ENCODE results near the gene CDKN2B-AS1.

Gene CDKN2B-AS1

GRCh38 chr9:22148528-22148875 is 153.9 kb downstream of the CDKN2B-AS1 start:
- Histone ChIP-seq H3K9ac (ENCODE audit: low read length) (no peak overlapping the region), H2AFZ (ENCODE audit: low read depth, low read length) (no peak overlapping the region), H3K4me1 (ENCODE audit: low read length) (no peaks in the 10 kb centered on the region), H3K4me3 (ENCODE audit: low read length) (no peak overlapping the region), H4K20me1 (ENCODE audit: insufficient read depth, low read length) (no peaks in the 10 kb centered on the region), H3K9me3 (ENCODE audit: insufficient read depth, low read length) (no peaks in the 10 kb centered on the region), H3K79me2 (ENCODE audit: low read length) (no peaks in the 10 kb centered on the region), H3K27ac (ENCODE audit: low read length) (no peak overlapping the region), H3K4me2 (ENCODE audit: low read length) (no peak overlapping the region), H3K36me3 (replicated peaks; ENCODE audit: low read depth, low read length) (no peaks in the 10 kb centered on the region), H3K27me3 (ENCODE audit: low read depth, low read length) (no peaks in the 10 kb centered on the region)
- TF ChIP-seq EZH2phosphoT487 (IDR thresholded peaks at IDR 0.05; ENCODE audit: low read depth) = no peak
- TF ChIP-seq, protein P1, sequence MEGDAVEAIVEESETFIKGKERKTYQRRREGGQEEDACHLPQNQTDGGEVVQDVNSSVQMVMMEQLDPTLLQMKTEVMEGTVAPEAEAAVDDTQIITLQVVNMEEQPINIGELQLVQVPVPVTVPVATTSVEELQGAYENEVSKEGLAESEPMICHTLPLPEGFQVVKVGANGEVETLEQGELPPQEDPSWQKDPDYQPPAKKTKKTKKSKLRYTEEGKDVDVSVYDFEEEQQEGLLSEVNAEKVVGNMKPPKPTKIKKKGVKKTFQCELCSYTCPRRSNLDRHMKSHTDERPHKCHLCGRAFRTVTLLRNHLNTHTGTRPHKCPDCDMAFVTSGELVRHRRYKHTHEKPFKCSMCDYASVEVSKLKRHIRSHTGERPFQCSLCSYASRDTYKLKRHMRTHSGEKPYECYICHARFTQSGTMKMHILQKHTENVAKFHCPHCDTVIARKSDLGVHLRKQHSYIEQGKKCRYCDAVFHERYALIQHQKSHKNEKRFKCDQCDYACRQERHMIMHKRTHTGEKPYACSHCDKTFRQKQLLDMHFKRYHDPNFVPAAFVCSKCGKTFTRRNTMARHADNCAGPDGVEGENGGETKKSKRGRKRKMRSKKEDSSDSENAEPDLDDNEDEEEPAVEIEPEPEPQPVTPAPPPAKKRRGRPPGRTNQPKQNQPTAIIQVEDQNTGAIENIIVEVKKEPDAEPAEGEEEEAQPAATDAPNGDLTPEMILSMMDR (IDR thresholded peaks at IDR 0.05; ENCODE audit: low read depth, low read length) = no peak

DNA sequence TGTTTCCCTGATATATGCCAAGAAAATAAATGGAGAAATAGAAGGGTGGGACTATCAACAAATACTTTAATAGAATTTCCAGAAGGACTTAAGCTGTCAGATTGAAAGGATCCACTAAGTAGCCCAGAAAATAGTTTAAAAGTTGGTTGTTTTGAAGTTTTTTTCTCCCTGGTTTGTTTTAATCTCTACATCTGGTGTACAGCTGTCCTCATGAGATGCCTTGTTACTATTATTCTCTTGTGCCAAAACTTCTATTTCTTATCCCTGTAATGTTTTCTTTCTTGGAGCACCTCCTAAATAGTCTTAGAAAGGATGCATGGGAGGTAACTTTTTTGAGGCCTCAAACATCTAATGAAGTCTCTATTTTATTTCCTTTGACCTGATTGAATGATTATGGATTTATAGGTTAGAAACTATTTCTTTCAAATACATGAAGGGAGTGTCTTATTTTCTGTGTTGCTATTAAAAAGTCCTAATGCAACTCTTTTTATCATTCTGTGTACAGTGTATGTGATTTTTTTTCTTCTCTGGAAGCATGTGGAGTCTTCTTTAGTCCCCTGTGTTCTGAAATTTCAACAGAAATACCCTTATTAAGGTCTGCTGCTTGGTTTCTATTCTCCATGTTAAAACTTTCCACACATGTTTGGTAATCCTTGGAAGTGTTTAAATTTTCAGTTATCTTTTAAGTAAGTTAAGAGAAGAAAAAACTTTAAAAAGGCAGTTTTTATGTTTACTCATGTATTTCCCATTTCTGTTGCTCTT is 154.5 kb downstream of the CDKN2B-AS1 start:
- no peak overlapping the region for H3K9ac ChIP-seq (ENCODE audit: low read length)
- H3K9me3 ChIP-seq (ENCODE audit: insufficient read depth, low read length) = no peaks in the 10 kb centered on the region
- TF ChIP-seq EZH2phosphoT487 (IDR thresholded peaks at IDR 0.05; ENCODE audit: low read depth) = no peak
- TF ChIP-seq, protein P1 (IDR thresholded peaks at IDR 0.05; ENCODE audit: low read depth, low read length) = no peak
- H3K27me3 ChIP-seq (ENCODE audit: low read depth, low read length) = no peaks in the 10 kb centered on the region
- H3K27ac ChIP-seq (ENCODE audit: low read length) = no peak overlapping the region
- no peak overlapping the region for H2AFZ ChIP-seq (ENCODE audit: low read depth, low read length)
- H3K36me3 ChIP-seq (replicated peaks; ENCODE audit: low read depth, low read length) = no peaks in the 10 kb centered on the region
- H3K79me2 ChIP-seq (ENCODE audit: low read length) = no peaks in the 10 kb centered on the region
- H3K4me2 ChIP-seq (ENCODE audit: low read length) = no peak overlapping the region
- H3K4me3 ChIP-seq (ENCODE audit: low read length) = no peak overlapping the region
- no peaks in the 10 kb centered on the region for H3K4me1 ChIP-seq (ENCODE audit: low read length)
- H4K20me1 ChIP-seq (ENCODE audit: insufficient read depth, low read length) = no peaks in the 10 kb centered on the region

- TF ChIP-seq, protein P1 (IDR thresholded peaks at IDR 0.05; ENCODE audit: low read depth, low read length) = no peak
- no peak for TF ChIP-seq EZH2phosphoT487 (IDR thresholded peaks at IDR 0.05; ENCODE audit: low read depth)
- Histone ChIP-seq H2AFZ (ENCODE audit: low read depth, low read length) (no peak overlapping the region), H3K27ac (ENCODE audit: low read length) (no peak overlapping the region), H3K36me3 (replicated peaks; ENCODE audit: low read depth, low read length) (no peaks in the 10 kb centered on the region), H3K27me3 (ENCODE audit: low read depth, low read length) (no peaks in the 10 kb centered on the region; the same call in 1 of the 2 replicates), H3K4me1 (ENCODE audit: low read length) (peaks cover 12% of the 10 kb centered on the region), H3K4me2 (ENCODE audit: low read length) (no peak overlapping the region), H3K4me3 (ENCODE audit: low read length) (no peak overlapping the region), H4K20me1 (ENCODE audit: insufficient read depth, low read length) (no peaks in the 10 kb centered on the region), H3K79me2 (ENCODE audit: low read length) (no peaks in the 10 kb centered on the region), H3K9me3 (ENCODE audit: insufficient read depth, low read length) (no peaks in the 10 kb centered on the region), H3K9ac (ENCODE audit: low read length) (no peak overlapping the region)
Observed at GRCh38 chr9:22154064-22154463, 159.5 kb downstream of the CDKN2B-AS1 start.

- no peaks in the 10 kb centered on the region for H4K20me1 ChIP-seq (ENCODE audit: insufficient read depth, low read length)
- no peak overlapping the region for H3K27ac ChIP-seq (ENCODE audit: low read length)
Observed at GRCh38 chr9:22156586-22156985, 162.0 kb downstream of the CDKN2B-AS1 start.

More at GRCh38 chr9:22156586-22156985, 162.0 kb downstream of the CDKN2B-AS1 start:
- H3K9ac ChIP-seq (ENCODE audit: low read length) = no peak overlapping the region
- no peaks in the 10 kb centered on the region; the same call in 1 of the 2 replicates for H3K27me3 ChIP-seq (ENCODE audit: low read depth, low read length)
- no peak overlapping the region for H3K4me3 ChIP-seq (ENCODE audit: low read length)
- no peaks in the 10 kb centered on the region for H3K79me2 ChIP-seq (ENCODE audit: low read length)
- H3K9me3 ChIP-seq (ENCODE audit: insufficient read depth, low read length) = no peaks in the 10 kb centered on the region
- H3K36me3 ChIP-seq (replicated peaks; ENCODE audit: low read depth, low read length) = no peaks in the 10 kb centered on the region
- TF ChIP-seq, protein P1 (IDR thresholded peaks at IDR 0.05; ENCODE audit: low read depth, low read length) = no peak
- no peak for TF ChIP-seq EZH2phosphoT487 (IDR thresholded peaks at IDR 0.05; ENCODE audit: low read depth)
- no peak overlapping the region for H2AFZ ChIP-seq (ENCODE audit: low read depth, low read length)
- no peak overlapping the region for H3K4me2 ChIP-seq (ENCODE audit: low read length)
- peaks cover 28% of the 10 kb centered on the region for H3K4me1 ChIP-seq (ENCODE audit: low read length)
